HEK293 (cell line): ENCODE measurements around the gene ZNF728.

ENCODE experiments used
- HOXC10 ChIP-seq: sonication (generic); formaldehyde crosslinking; IDR thresholded peaks from 2 replicates; pipeline ENCODE4 v1.8.1; 2023; ENCODE audit warnings: mild to moderate bottlenecking, missing genetic modification reagents
- YY1 ChIP-seq: fragments of 450-650 bp; formaldehyde crosslinking; IDR thresholded peaks from 2 replicates; pipeline ENCODE4 v1.5.1; 2018; ENCODE audit warnings: missing biosample characterization, missing genetic modification characterization
- ZBTB1 ChIP-seq: fragments of 450-650 bp; formaldehyde crosslinking; IDR thresholded peaks from 2 replicates; pipeline ENCODE4 v1.5.1; 2016; ENCODE audit warnings: missing biosample characterization, missing genetic modification characterization
- ZNF292 ChIP-seq: fragments of 450-650 bp; formaldehyde crosslinking; IDR thresholded peaks from 2 replicates; pipeline ENCODE4 v1.5.1; 2016; ENCODE audit warnings: low read depth, missing biosample characterization, missing genetic modification characterization, borderline replicate concordance
- ZNF394 ChIP-seq: fragments of 450-650 bp; formaldehyde crosslinking; IDR thresholded peaks from 2 replicates; pipeline ENCODE4 v1.5.1; 2016; ENCODE audit warnings: missing biosample characterization, missing genetic modification characterization, mild to moderate bottlenecking, moderate library complexity, borderline replicate concordance
- ZNF692 ChIP-seq: fragments of 450-650 bp; formaldehyde crosslinking; IDR thresholded peaks from 2 replicates; pipeline ENCODE4 v1.5.1; 2016; ENCODE audit warnings: missing biosample characterization, missing genetic modification characterization
- TF ChIP-seq, protein P1 (sequence below): fragments of 450-650 bp; formaldehyde crosslinking; IDR thresholded peaks from 2 replicates; pipeline ENCODE4 v1.5.1; 2016; ENCODE audit warnings: missing biosample characterization, missing genetic modification characterization
- TF ChIP-seq, protein P2 (sequence below): fragments of 450-650 bp; formaldehyde crosslinking; IDR thresholded peaks from 2 replicates; pipeline ENCODE4 v1.5.1; 2017; ENCODE audit warnings: missing biosample characterization, missing genetic modification characterization

GRCh38 chr19:23046743-23047142 is 43.8 kb upstream of the ZNF728 start:
- TF ChIP-seq ZNF692 (tag by site-specific recombination) (no peak), YY1 (no peak), HOXC10 (CRISPR knock-in tag) (no peak), ZNF394 (no peak), ZNF292 (tag by site-specific recombination) (no peak), ZBTB1 (no peak)
- TF ChIP-seq, protein P1, sequence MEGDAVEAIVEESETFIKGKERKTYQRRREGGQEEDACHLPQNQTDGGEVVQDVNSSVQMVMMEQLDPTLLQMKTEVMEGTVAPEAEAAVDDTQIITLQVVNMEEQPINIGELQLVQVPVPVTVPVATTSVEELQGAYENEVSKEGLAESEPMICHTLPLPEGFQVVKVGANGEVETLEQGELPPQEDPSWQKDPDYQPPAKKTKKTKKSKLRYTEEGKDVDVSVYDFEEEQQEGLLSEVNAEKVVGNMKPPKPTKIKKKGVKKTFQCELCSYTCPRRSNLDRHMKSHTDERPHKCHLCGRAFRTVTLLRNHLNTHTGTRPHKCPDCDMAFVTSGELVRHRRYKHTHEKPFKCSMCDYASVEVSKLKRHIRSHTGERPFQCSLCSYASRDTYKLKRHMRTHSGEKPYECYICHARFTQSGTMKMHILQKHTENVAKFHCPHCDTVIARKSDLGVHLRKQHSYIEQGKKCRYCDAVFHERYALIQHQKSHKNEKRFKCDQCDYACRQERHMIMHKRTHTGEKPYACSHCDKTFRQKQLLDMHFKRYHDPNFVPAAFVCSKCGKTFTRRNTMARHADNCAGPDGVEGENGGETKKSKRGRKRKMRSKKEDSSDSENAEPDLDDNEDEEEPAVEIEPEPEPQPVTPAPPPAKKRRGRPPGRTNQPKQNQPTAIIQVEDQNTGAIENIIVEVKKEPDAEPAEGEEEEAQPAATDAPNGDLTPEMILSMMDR (tag by site-specific recombination): no peak
- TF ChIP-seq, protein P2, sequence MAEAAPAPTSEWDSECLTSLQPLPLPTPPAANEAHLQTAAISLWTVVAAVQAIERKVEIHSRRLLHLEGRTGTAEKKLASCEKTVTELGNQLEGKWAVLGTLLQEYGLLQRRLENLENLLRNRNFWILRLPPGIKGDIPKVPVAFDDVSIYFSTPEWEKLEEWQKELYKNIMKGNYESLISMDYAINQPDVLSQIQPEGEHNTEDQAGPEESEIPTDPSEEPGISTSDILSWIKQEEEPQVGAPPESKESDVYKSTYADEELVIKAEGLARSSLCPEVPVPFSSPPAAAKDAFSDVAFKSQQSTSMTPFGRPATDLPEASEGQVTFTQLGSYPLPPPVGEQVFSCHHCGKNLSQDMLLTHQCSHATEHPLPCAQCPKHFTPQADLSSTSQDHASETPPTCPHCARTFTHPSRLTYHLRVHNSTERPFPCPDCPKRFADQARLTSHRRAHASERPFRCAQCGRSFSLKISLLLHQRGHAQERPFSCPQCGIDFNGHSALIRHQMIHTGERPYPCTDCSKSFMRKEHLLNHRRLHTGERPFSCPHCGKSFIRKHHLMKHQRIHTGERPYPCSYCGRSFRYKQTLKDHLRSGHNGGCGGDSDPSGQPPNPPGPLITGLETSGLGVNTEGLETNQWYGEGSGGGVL: no peak
